H1 (cell line): Measurements from ENCODE around the gene LIF. TPM values are rescaled to one million over a fixed set of nuclear protein-coding genes. Genes with fewer than 3 reads are reported as not detected.
A peak's percentile ranks its signal among the peaks of the same experiment; 100 is the strongest.

Source experiments
- CTCF ChIA-PET: fragments of 300-600 bp; sonication (Branson Sonifier 250); formaldehyde crosslinking; loops from one replicate; lab custom pipeline; 2021; ENCODE audit not compliant: partially characterized antibody; lab: Charles Lee
- POLR2A ChIA-PET: fragments of 300-600 bp; sonication (Branson Sonifier 250); formaldehyde crosslinking; loops from one replicate; lab custom pipeline; 2021; ENCODE audit warnings: inconsistent platforms; ENCODE audit not compliant: partially characterized antibody; lab: Charles Lee
- DNase-seq, 2 experiments: peaks; one replicate each; pipeline versions ENCODE4 v3.0.0 to v3.0.0-alpha.2; 2010 to 2022; ENCODE audit warnings: low spot score in 2 of 2, low read depth in 1 of 2, mixed read lengths in 1 of 2
- FAIRE-seq: peaks from 2 replicates; lab custom pipeline; 2011; peaks lifted over from hg19 to GRCh38; lab: Jason Lieb, UNC
- H2AFZ ChIP-seq: 2 replicates; pipeline ENCODE4 v1.8.1; 2012; ENCODE audit warnings: low read length, inconsistent platforms
- H2AK5ac ChIP-seq: 2 replicates; pipeline ENCODE4 v1.6.1; 2013; ENCODE audit warnings: low read depth, low read length
- H2BK120ac ChIP-seq: replicated peaks from 2 replicates; pipeline ENCODE3; 2013; ENCODE audit warnings: low read depth, low read length, inconsistent platforms
- H2BK12ac ChIP-seq: 2 replicates; pipeline ENCODE4 v1.6.1; 2013; ENCODE audit warnings: low read depth, low read length
- H2BK15ac ChIP-seq: 2 replicates; pipeline ENCODE4 v1.6.1; 2013; ENCODE audit warnings: low read length
- H2BK20ac ChIP-seq: 2 replicates; pipeline ENCODE4 v1.6.1; 2013; ENCODE audit warnings: low read length
- H2BK5ac ChIP-seq: 2 replicates; pipeline ENCODE4 v1.6.1; 2013; ENCODE audit warnings: low read depth, low read length
- H3K14ac ChIP-seq: 2 replicates; pipeline ENCODE4 v1.6.1; 2013; ENCODE audit warnings: inconsistent platforms; ENCODE audit not compliant: insufficient read length
- H3K18ac ChIP-seq: 2 replicates; pipeline ENCODE4 v1.6.1; 2013; ENCODE audit warnings: low read length; ENCODE audit errors: extremely low read depth
- H3K23ac ChIP-seq: 2 replicates; pipeline ENCODE4 v1.6.1; 2013; ENCODE audit warnings: inconsistent platforms; ENCODE audit not compliant: insufficient read length
- H3K23me2 ChIP-seq: 2 replicates; pipeline ENCODE4 v1.6.1; 2013; ENCODE audit warnings: low read depth, low read length
- H3K27ac ChIP-seq: 2 replicates; pipeline ENCODE4 v1.6.1; 2011; ENCODE audit warnings: low read depth, low read length, inconsistent platforms
- H3K27me3 ChIP-seq, 4 experiments: replicated peaks in 1 of 4; 1 replicate in 1 of 4; 2 replicates in 3 of 4; pipeline versions ENCODE4 v1.6.1 to v1.8.1; 2011 to 2013; ENCODE audit warnings: low read length in 3 of 4, mild to moderate bottlenecking in 3 of 4, inconsistent platforms in 2 of 4, mixed read lengths in 2 of 4, moderate library complexity in 1 of 4; ENCODE audit not compliant: control insufficient read depth in 3 of 4, insufficient read depth in 3 of 4; ENCODE audit errors: extremely low read depth in 1 of 4
- H3K36me3 ChIP-seq, 4 experiments: 2 replicates each; pipeline versions ENCODE4 v1.6.1 to v1.8.1; 2011 to 2013; ENCODE audit warnings: mild to moderate bottlenecking in 4 of 4, low read length in 3 of 4, moderate library complexity in 2 of 4, control low read depth in 1 of 4, inconsistent platforms in 1 of 4; ENCODE audit not compliant: insufficient read depth in 4 of 4, control insufficient read depth in 2 of 4
- H3K4ac ChIP-seq: replicated peaks from 2 replicates; pipeline ENCODE3; 2013; ENCODE audit warnings: low read length, low read depth, mixed read lengths, inconsistent platforms; ENCODE audit not compliant: insufficient read length
- H3K4me1 ChIP-seq, 4 experiments: replicated peaks in 1 of 4; 1 replicate in 1 of 4; 2 replicates in 3 of 4; pipeline versions ENCODE4 v1.6.1 to v1.8.1; 2011 to 2013; ENCODE audit warnings: low read length in 3 of 4, inconsistent platforms in 2 of 4, mixed read lengths in 1 of 4; ENCODE audit not compliant: insufficient read depth in 4 of 4, control insufficient read depth in 3 of 4
- H3K4me2 ChIP-seq, 2 experiments: 2 replicates each; pipeline versions ENCODE4 v1.6.1 to v1.8.1; 2011 to 2013; ENCODE audit warnings: low read depth in 2 of 2, low read length in 2 of 2, control low read depth in 1 of 2, inconsistent platforms in 1 of 2, mild to moderate bottlenecking in 1 of 2; ENCODE audit not compliant: insufficient read depth in 1 of 2
- H3K4me3 ChIP-seq, 4 experiments: fragments of 200-600, 300-600 bp in 1 of 4; sonication (generic), shearing (Covaris generic), sonication (Bioruptor Twin) in 1 of 4; 2 replicates each; pipeline versions ENCODE4 v1.5.1 to v1.8.1; 2011 to 2016; ENCODE audit warnings: low read length in 4 of 4, low read depth in 3 of 4, control low read depth in 2 of 4, inconsistent platforms in 2 of 4, mild to moderate bottlenecking in 2 of 4, mixed read lengths in 1 of 4, moderate library complexity in 1 of 4; ENCODE audit not compliant: insufficient read depth in 2 of 4; ENCODE audit errors: extremely low read depth in 1 of 4
- H3K56ac ChIP-seq: replicated peaks from 2 replicates; pipeline ENCODE3; 2013; ENCODE audit warnings: low read depth, mild to moderate bottlenecking, mixed read lengths, low read length, inconsistent platforms; ENCODE audit not compliant: insufficient read length
- H3K79me1 ChIP-seq: 2 replicates; pipeline ENCODE4 v1.6.1; 2013; ENCODE audit warnings: low read depth, low read length, control low read depth
- H3K79me2 ChIP-seq, 2 experiments: 2 replicates each; pipeline versions ENCODE4 v1.6.1 to v1.8.1; 2012 to 2013; ENCODE audit warnings: low read length in 2 of 2, mild to moderate bottlenecking in 2 of 2, inconsistent platforms in 1 of 2; ENCODE audit not compliant: insufficient read depth in 2 of 2, control insufficient read depth in 1 of 2
- H3K9ac ChIP-seq, 4 experiments: replicated peaks in 1 of 4; 1 replicate in 1 of 4; 2 replicates in 3 of 4; pipeline versions ENCODE4 v1.6.1 to v1.8.1; 2011 to 2013; ENCODE audit warnings: low read depth in 3 of 4, low read length in 3 of 4, control low read depth in 2 of 4, mild to moderate bottlenecking in 2 of 4, moderate library complexity in 2 of 4, inconsistent platforms in 1 of 4; ENCODE audit errors: extremely low read depth in 1 of 4
- H3K9me3 ChIP-seq, 2 experiments: 2 replicates each; pipeline versions ENCODE4 v1.6.1 to v1.8.1; 2012 to 2013; ENCODE audit warnings: mild to moderate bottlenecking in 2 of 2, moderate library complexity in 2 of 2, control low read depth in 1 of 2, inconsistent platforms in 1 of 2, low read depth in 1 of 2, low read length in 1 of 2, mixed read lengths in 1 of 2; ENCODE audit not compliant: insufficient read depth in 2 of 2
- H4K20me1 ChIP-seq, 2 experiments: replicated peaks in 1 of 2; 2 replicates each; pipeline versions ENCODE3 to v1.8.1; 2011 to 2013; ENCODE audit warnings: inconsistent platforms in 2 of 2, low read length in 2 of 2, mild to moderate bottlenecking in 1 of 2; ENCODE audit not compliant: insufficient read depth in 2 of 2, control insufficient read depth in 1 of 2
- H4K5ac ChIP-seq: 2 replicates; pipeline ENCODE4 v1.6.1; 2013; ENCODE audit warnings: low read length, low read depth, mixed read lengths, inconsistent platforms; ENCODE audit not compliant: insufficient read length
- H4K8ac ChIP-seq: 2 replicates; pipeline ENCODE4 v1.8.0; 2013; ENCODE audit warnings: mild to moderate bottlenecking, moderate library complexity, low read length, inconsistent platforms; ENCODE audit not compliant: insufficient read depth; ENCODE audit errors: extremely low read depth
- H4K91ac ChIP-seq: replicated peaks from 2 replicates; pipeline ENCODE3; 2013; ENCODE audit warnings: low read length, mixed read lengths, inconsistent platforms; ENCODE audit not compliant: insufficient read length
- WGBS, 2 experiments: shearing (Covaris generic) in 1 of 2; methylation state at CpG; one replicate each; pipeline versions ENCODE4 v1.1.6 to v1.1.7; 2013 to 2015; ENCODE audit warnings: low lambda C conversion rate in 2 of 2, mixed read lengths in 2 of 2, inconsistent platforms in 1 of 2, low coverage in 1 of 2, missing lambda C conversion rate in 1 of 2; ENCODE audit not compliant: insufficient replicate concordance in 2 of 2, insufficient coverage in 1 of 2, insufficient read length in 1 of 2; ENCODE audit errors: extremely low coverage in 1 of 2, missing lambda C conversion rate in 1 of 2; 5-methylcytosine and 5-hydroxymethylcytosine counted together
- polyA plus RNA-seq, 7 experiments: library from polyadenylated mRNA; depleted of rRNA in 3 of 7; stranded (reverse) in 5 of 7; unstranded in 2 of 7; fragments of >200 nt in 5 of 7; fragments of 200-250 nt in 2 of 7; gene quantifications; 1 replicate in 5 of 7; 2 replicates in 1 of 7; 4 replicates in 1 of 7; pipeline versions ENCODE4 v1.2.1 to v1.2.3, GENCODE V29; 2011 to 2013; ENCODE audit warnings: missing spikeins in 2 of 7, mixed read lengths in 2 of 7
- total RNA-seq: library from RNA; stranded (reverse); fragmentation: NEBNext Ultra II Directional; extraction: Animal tissue kit (Norgen Biotek cat#: 25700); gene quantifications from 2 replicates; pipeline ENCODE4 v1.2.1, GENCODE V29; 2021

LIF gene
- total and polyA plus RNA-seq, 2 of the 8 experiments (the other 6 are each of a cell fraction or from before 2014, with no cell fraction given), result 3.3 to 3.5 TPM

- Histone ChIP-seq H3K4ac (no peak overlapping the region), H2AFZ (no peak overlapping the region), H3K79me2 (no peaks in the 10 kb centered on the region), H3K4me1 (peaks cover 0 to 24% (median 13%) of the 10 kb centered on the region in 4 experiments; a peak in 6 of 7 replicates), H3K23ac (no peak overlapping the region), H2BK12ac (no peak overlapping the region; the same call in 1 of the 2 replicates), H3K14ac (no peak overlapping the region), H3K4me3 (no peak overlapping the region), H2AK5ac (no peak overlapping the region), H3K18ac (no peak overlapping the region), H3K27me3 (no peaks in the 10 kb centered on the region; a peak in 2 of 7 replicates), H2BK120ac (no peak overlapping the region), H2BK5ac (no peak overlapping the region), H3K9ac (no peak overlapping the region), H3K9me3 (no peaks in the 10 kb centered on the region), H3K23me2 (peaks cover 12% of the 10 kb centered on the region; the same call in 1 of the 2 replicates), H3K36me3 (0 out of 8 replicates have a peak, but pooled peaks cover 0 to 5% (median 0%) of the 10 kb centered on the region in 4 experiments), H4K8ac (no peak overlapping the region), H4K20me1 (no peaks in the 10 kb centered on the region), H3K27ac (no peak overlapping the region), H2BK20ac (no peak overlapping the region), H3K56ac (no peak overlapping the region), H2BK15ac (no peak overlapping the region; the same call in 1 of the 2 replicates), H4K5ac (peak overlapping the region; percentile 15), H4K91ac (peak overlapping the region; percentile 35), H3K4me2 (no peak overlapping the region; a peak in 1 of 4 replicates), H3K79me1 (peaks cover 4% of the 10 kb centered on the region)
- CTCF ChIA-PET, result interaction anchor here (0.6 to 3.1 kb wide), 3 partner anchors 12 to 80 kb away, joined by 3 to 10 read pairs (median 3); no protein-coding TSS in a partner anchor
- no peak for FAIRE-seq
- DNase-seq, result no peak
- 93% methylated on average over 22 of the region's 22 CpGs; no CpG with 5 or more reads in 1 of the 2 experiments for WGBS, 2 experiments
- POLR2A ChIA-PET, result interaction anchor here (1.0 to 1.6 kb wide), 2 partner anchors 10 to 12 kb away, joined by 3 to 5 read pairs; no protein-coding TSS in a partner anchor
These were observed 2.9 kb downstream of the LIF start for GRCh38 chr22:30243661-30244060.
